ENCODE measurements around the gene PARVA. TPM values are rescaled to one million over a fixed set of nuclear protein-coding genes. Genes with fewer than 3 reads are reported as not detected.

Gene PARVA
- total RNA-seq, 4 donors from 2014 or later, result 64.2 to 85.0 (median 70.5) TPM

GRCh38 chr11:12512132-12512531 is 134.8 kb downstream of the PARVA start:
- Histone ChIP-seq H3K4me3 (no peak overlapping the region), H3K9me3 (no peaks in the 10 kb centered on the region), H3K27ac (no peak overlapping the region), H3K4me1 (peaks cover 0 to 17% (median 5%) of the 10 kb centered on the region in 4 donors), H3K36me3 (peaks cover 0 to 56% (median 0%) of the 10 kb centered on the region in 3 donors), H3K27me3 (no peaks in the 10 kb centered on the region)
- no peak for TF ChIP-seq POLR2A (IDR thresholded peaks at IDR 0.05)
- TF ChIP-seq CTCF (IDR thresholded peaks at IDR 0.05), result no peak
- TF ChIP-seq EP300 (IDR thresholded peaks at IDR 0.05), result no peak
- DNase-seq (ENCODE audit: low spot score in 2 of 2), result no peak
- 82 to 89% methylated on average over 4 of the region's 4 CpGs for WGBS, 2 donors

GRCh38 chr11:12512826-12513395 is 135.5 kb downstream of the PARVA start:
- TF ChIP-seq CTCF (IDR thresholded peaks at IDR 0.05) (no peak), POLR2A (IDR thresholded peaks at IDR 0.05) (no peak), EP300 (IDR thresholded peaks at IDR 0.05) (no peak)
- WGBS, 2 donors, result 75 to 78% methylated on average over 9 of the region's 9 CpGs
- Histone ChIP-seq H3K4me3 (no peak overlapping the region), H3K27ac (no peak overlapping the region), H3K27me3 (no peaks in the 10 kb centered on the region), H3K36me3 (peaks cover 0 to 64% (median 0%) of the 10 kb centered on the region in 3 donors), H3K4me1 (peaks cover 0 to 10% (median 0%) of the 10 kb centered on the region in 4 donors), H3K9me3 (no peaks in the 10 kb centered on the region)
- DNase-seq (ENCODE audit: low spot score in 2 of 2), result no peak

- 62 to 71% methylated on average over 3 to 4 of the region's 4 CpGs for WGBS, 2 donors
- Histone ChIP-seq H3K9me3 (no peaks in the 10 kb centered on the region), H3K27me3 (no peaks in the 10 kb centered on the region), H3K27ac (peak overlapping the region in 2 of 4 donors; percentile 17 to 40), H3K4me3 (no peak overlapping the region), H3K4me1 (no peaks in the 10 kb centered on the region), H3K36me3 (peaks cover 0 to 78% (median 0%) of the 10 kb centered on the region in 3 donors)
- TF ChIP-seq POLR2A (IDR thresholded peaks at IDR 0.05) (no peak), EP300 (IDR thresholded peaks at IDR 0.05) (no peak), CTCF (IDR thresholded peaks at IDR 0.05) (no peak)
- DNase-seq (ENCODE audit: low spot score in 2 of 2), result no peak
Measured at GRCh38 chr11:12516387-12517105, 139.2 kb downstream of the PARVA start.

- Histone ChIP-seq H3K27me3 (no peaks in the 10 kb centered on the region), H3K9me3 (no peaks in the 10 kb centered on the region), H3K4me1 (no peaks in the 10 kb centered on the region), H3K36me3 (peaks cover 0 to 82% (median 0%) of the 10 kb centered on the region in 3 donors), H3K4me3 (no peak overlapping the region), H3K27ac (peak overlapping the region in 1 of 4 donors; percentile 40)
- WGBS, 2 donors, result 100% methylated on average over 4 of the region's 4 CpGs; no CpG with 5 or more reads in 1 of the 2 donors
- DNase-seq (ENCODE audit: low spot score in 2 of 2), result no peak
- TF ChIP-seq EP300 (IDR thresholded peaks at IDR 0.05) (no peak), CTCF (IDR thresholded peaks at IDR 0.05) (no peak), POLR2A (IDR thresholded peaks at IDR 0.05) (no peak)
Measured at GRCh38 chr11:12517306-12517705, 139.9 kb downstream of the PARVA start.

GRCh38 chr11:12517741-12518140 is 140.4 kb downstream of the PARVA start:
- H3K27ac ChIP-seq, result no peak overlapping the region
- peaks cover 0 to 81% (median 0%) of the 10 kb centered on the region in 3 donors for H3K36me3 ChIP-seq
- no peaks in the 10 kb centered on the region for H3K9me3 ChIP-seq
- no peak for DNase-seq (ENCODE audit: low spot score in 2 of 2)
- no peaks in the 10 kb centered on the region for H3K4me1 ChIP-seq
- 81% methylated on average over 4 of the region's 4 CpGs for WGBS, 2 donors
- TF ChIP-seq CTCF (IDR thresholded peaks at IDR 0.05) (no peak), POLR2A (IDR thresholded peaks at IDR 0.05) (no peak), EP300 (IDR thresholded peaks at IDR 0.05) (no peak)
- H3K27me3 ChIP-seq, result no peaks in the 10 kb centered on the region
- H3K4me3 ChIP-seq, result no peak overlapping the region
